Liver (tissue), 9 donors: ENCODE measurements around the gene THUMPD2. TPM values are rescaled to one million over a fixed set of nuclear protein-coding genes. Genes with fewer than 3 reads are reported as not detected.

Experiments
- DNase-seq: peaks from one replicate; pipeline ENCODE4 v3.0.0-alpha.2; 2017; ENCODE audit warnings: low spot score
- H3K27ac ChIP-seq, 2 donors: one replicate each; pipeline ENCODE4 v1.7.0; 2013; ENCODE audit warnings: inconsistent platforms in 2 of 2, low read length in 2 of 2, control low read depth in 1 of 2, low read depth in 1 of 2, mild to moderate bottlenecking in 1 of 2
- H3K27me3 ChIP-seq, 4 donors: one replicate each; pipeline versions ENCODE4 v1.6.1 to v1.7.0; 2013; ENCODE audit warnings: low read length in 3 of 4, inconsistent platforms in 1 of 4, mild to moderate bottlenecking in 1 of 4, moderate library complexity in 1 of 4; ENCODE audit not compliant: control insufficient read depth in 4 of 4, insufficient read depth in 4 of 4
- H3K36me3 ChIP-seq, 4 donors: one replicate each; pipeline versions ENCODE4 v1.6.1 to v1.7.0; 2013; ENCODE audit warnings: low read length in 3 of 4, mild to moderate bottlenecking in 3 of 4, low read depth in 1 of 4, moderate library complexity in 1 of 4; ENCODE audit not compliant: control insufficient read depth in 4 of 4, insufficient read depth in 3 of 4
- H3K4me1 ChIP-seq, 4 donors: one replicate each; pipeline versions ENCODE4 v1.6.1 to v1.7.0; 2013; ENCODE audit warnings: low read length in 3 of 4, mild to moderate bottlenecking in 3 of 4, moderate library complexity in 1 of 4; ENCODE audit not compliant: control insufficient read depth in 4 of 4, insufficient read depth in 4 of 4
- H3K4me3 ChIP-seq, 3 donors: one replicate each; pipeline versions ENCODE4 v1.6.1 to v1.7.0; 2013; ENCODE audit warnings: low read length in 3 of 3, control low read depth in 1 of 3, low read depth in 1 of 3, mild to moderate bottlenecking in 1 of 3
- H3K9ac ChIP-seq, 2 donors: one replicate each; pipeline ENCODE4 v1.7.0; 2013; ENCODE audit warnings: low read length in 2 of 2, mild to moderate bottlenecking in 2 of 2, moderate library complexity in 2 of 2, control low read depth in 1 of 2, low read depth in 1 of 2
- H3K9me3 ChIP-seq, 4 donors: one replicate each; pipeline versions ENCODE4 v1.6.1 to v1.7.0; 2013; ENCODE audit warnings: low read length in 3 of 4; ENCODE audit not compliant: control insufficient read depth in 4 of 4
- EGR1 ChIP-seq, 2 donors: IDR thresholded peaks; 2 replicates each; pipeline ENCODE4 v1.6.1; 2016 to 2018; ENCODE audit warnings: antibody characterized with exemption in 2 of 2, low read depth in 2 of 2
- FOXA1 ChIP-seq: IDR thresholded peaks from 2 replicates; pipeline ENCODE4 v1.6.1; 2016; ENCODE audit warnings: antibody characterized with exemption
- FOXA2 ChIP-seq: IDR thresholded peaks from 2 replicates; pipeline ENCODE4 v1.6.1; 2016; ENCODE audit warnings: antibody characterized with exemption
- GABPA ChIP-seq, 2 donors: IDR thresholded peaks in 1 of 2; conservative IDR thresholded peaks in 1 of 2; 2 replicates each; pipeline ENCODE4 v1.6.1; 2016; ENCODE audit warnings: antibody characterized with exemption in 2 of 2, mild to moderate bottlenecking in 1 of 2, moderate library complexity in 1 of 2
- HNF4A ChIP-seq, 2 donors: conservative IDR thresholded peaks; 2 replicates each; pipeline ENCODE4 v1.6.1; 2016; ENCODE audit warnings: antibody characterized with exemption in 2 of 2, mild to moderate bottlenecking in 2 of 2
- HNF4G ChIP-seq: IDR thresholded peaks from 2 replicates; pipeline ENCODE4 v1.6.1; 2016; ENCODE audit warnings: antibody characterized with exemption
- JUND ChIP-seq, 2 donors: IDR thresholded peaks; 2 replicates each; pipeline ENCODE4 v1.6.1; 2016; ENCODE audit warnings: antibody characterized with exemption in 2 of 2
- NR2F2 ChIP-seq: IDR thresholded peaks from 2 replicates; pipeline ENCODE4 v1.6.1; 2016; ENCODE audit warnings: antibody characterized with exemption
- RAD21 ChIP-seq, 2 donors: IDR thresholded peaks; 2 replicates each; pipeline ENCODE4 v1.6.1; 2016; ENCODE audit warnings: antibody characterized with exemption in 2 of 2, mild to moderate bottlenecking in 2 of 2
- RXRA ChIP-seq, 2 donors: IDR thresholded peaks; 2 replicates each; pipeline ENCODE4 v1.6.1; 2017 to 2018; ENCODE audit warnings: antibody characterized with exemption in 2 of 2, mild to moderate bottlenecking in 1 of 2
- SP1 ChIP-seq: IDR thresholded peaks from 2 replicates; pipeline ENCODE4 v1.6.1; 2018; ENCODE audit warnings: antibody characterized with exemption, mild to moderate bottlenecking
- TAF1 ChIP-seq: conservative IDR thresholded peaks from 2 replicates; pipeline ENCODE4 v1.6.1; 2016; ENCODE audit warnings: antibody characterized with exemption, mild to moderate bottlenecking
- YY1 ChIP-seq: IDR thresholded peaks from 2 replicates; pipeline ENCODE4 v1.6.1; 2016; ENCODE audit warnings: antibody characterized with exemption, mild to moderate bottlenecking
- WGBS: extraction: QIAGEN DNeasy Blood & Tissue Kit; methylation state at CpG from one replicate; pipeline ENCODE4 v1.1.7; 2013; 5-methylcytosine and 5-hydroxymethylcytosine counted together
- polyA plus RNA-seq, 2 donors: library from polyadenylated mRNA; stranded (reverse) in 1 of 2; unstranded in 1 of 2; fragments of 200-250 nt in 1 of 2; fragments of >200 nt in 1 of 2; fragmentation: Nextera tagmentation in 1 of 2; extraction: Ambion mirVana in 1 of 2; gene quantifications; one replicate each; pipeline versions ENCODE4 v1.2.1 to v1.2.3, GENCODE V29; 2013 to 2015
- total RNA-seq, 2 donors: library from RNA; depleted of rRNA; stranded (reverse); fragments of >200 nt; gene quantifications; one replicate each; pipeline ENCODE4 v1.2.3, GENCODE V29; 2014
- TF ChIP-seq, protein P1 (sequence below): IDR thresholded peaks from 2 replicates; pipeline ENCODE4 v1.6.1; 2016; ENCODE audit warnings: antibody characterized with exemption
- TF ChIP-seq, protein P2 (sequence below): IDR thresholded peaks from 2 replicates; pipeline ENCODE4 v1.6.1; 2016; ENCODE audit warnings: antibody characterized with exemption
- TF ChIP-seq, protein P3 (sequence below): fragments of 150-350 bp; IDR thresholded peaks from 2 replicates; pipeline ENCODE4 v1.5.1; 2017; ENCODE audit warnings: improper control_type of control experiment, low read depth, low read length; ENCODE audit not compliant: missing input control
- TF ChIP-seq, protein P4 (sequence below): IDR thresholded peaks from 2 replicates; pipeline ENCODE4 v1.6.1; 2016; ENCODE audit warnings: antibody characterized with exemption
- TF ChIP-seq, protein P5 (sequence below): IDR thresholded peaks from 2 replicates; pipeline ENCODE4 v1.6.1; 2016; ENCODE audit warnings: antibody characterized with exemption, mild to moderate bottlenecking
- donor health status: healthy.
- donor health status: healthy.
- donor health status: healthy.
- donor health status: healthy.
- donor health status: healthy.

Gene THUMPD2
- total and polyA plus RNA-seq, 4 donors, result 2.2 to 5.9 (median 5.0) TPM

DNA sequence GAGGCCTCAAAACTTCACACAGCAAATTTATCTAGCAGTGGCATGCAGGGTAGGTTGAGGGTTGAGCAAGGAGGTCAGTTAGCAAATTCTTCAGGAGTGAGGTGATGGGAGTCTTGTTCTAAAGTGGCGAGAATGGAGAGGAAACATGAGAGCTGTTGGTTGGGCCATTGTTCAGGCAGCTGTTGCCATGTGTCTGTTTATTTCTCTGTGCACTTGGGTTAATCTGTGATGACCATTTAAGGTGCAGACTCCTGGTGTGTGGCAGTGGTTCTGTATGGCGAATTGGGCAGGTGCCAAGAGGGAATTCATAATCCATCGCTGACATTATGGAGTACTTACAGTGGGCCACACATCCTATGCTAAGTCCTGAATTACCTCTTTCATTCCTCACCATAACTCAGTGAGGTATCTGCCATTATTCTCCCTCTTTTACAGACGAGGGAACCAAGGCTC, 82.9 kb downstream of the THUMPD2 start:
- H3K27ac ChIP-seq, result no peak overlapping the region
- no peaks in the 10 kb centered on the region for H3K27me3 ChIP-seq
- no peak for TF ChIP-seq FOXA2
- no peak for TF ChIP-seq YY1
- no peak for TF ChIP-seq HNF4G
- TF ChIP-seq RXRA (IDR thresholded peaks at IDR 0.05), result no peak
- TF ChIP-seq EGR1 (IDR thresholded peaks at IDR 0.05; ENCODE audit: low read depth in 2 of 2), result no peak
- TF ChIP-seq, protein P1, sequence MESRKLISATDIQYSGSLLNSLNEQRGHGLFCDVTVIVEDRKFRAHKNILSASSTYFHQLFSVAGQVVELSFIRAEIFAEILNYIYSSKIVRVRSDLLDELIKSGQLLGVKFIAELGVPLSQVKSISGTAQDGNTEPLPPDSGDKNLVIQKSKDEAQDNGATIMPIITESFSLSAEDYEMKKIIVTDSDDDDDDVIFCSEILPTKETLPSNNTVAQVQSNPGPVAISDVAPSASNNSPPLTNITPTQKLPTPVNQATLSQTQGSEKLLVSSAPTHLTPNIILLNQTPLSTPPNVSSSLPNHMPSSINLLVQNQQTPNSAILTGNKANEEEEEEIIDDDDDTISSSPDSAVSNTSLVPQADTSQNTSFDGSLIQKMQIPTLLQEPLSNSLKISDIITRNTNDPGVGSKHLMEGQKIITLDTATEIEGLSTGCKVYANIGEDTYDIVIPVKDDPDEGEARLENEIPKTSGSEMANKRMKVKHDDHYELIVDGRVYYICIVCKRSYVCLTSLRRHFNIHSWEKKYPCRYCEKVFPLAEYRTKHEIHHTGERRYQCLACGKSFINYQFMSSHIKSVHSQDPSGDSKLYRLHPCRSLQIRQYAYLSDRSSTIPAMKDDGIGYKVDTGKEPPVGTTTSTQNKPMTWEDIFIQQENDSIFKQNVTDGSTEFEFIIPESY, result no peak
- no peak for TF ChIP-seq TAF1
- TF ChIP-seq SP1, result no peak
- TF ChIP-seq GABPA (IDR thresholded peaks at IDR 0.05 in 1 of 2, conservative IDR thresholded peaks at IDR 0.05 in 1 of 2), result no peak
- TF ChIP-seq JUND (IDR thresholded peaks at IDR 0.05), result no peak
- TF ChIP-seq, protein P2, sequence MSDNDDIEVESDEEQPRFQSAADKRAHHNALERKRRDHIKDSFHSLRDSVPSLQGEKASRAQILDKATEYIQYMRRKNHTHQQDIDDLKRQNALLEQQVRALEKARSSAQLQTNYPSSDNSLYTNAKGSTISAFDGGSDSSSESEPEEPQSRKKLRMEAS, result no peak
- TF ChIP-seq FOXA1, result no peak
- no peak for TF ChIP-seq RAD21 (IDR thresholded peaks at IDR 0.05)
- TF ChIP-seq, protein P3, sequence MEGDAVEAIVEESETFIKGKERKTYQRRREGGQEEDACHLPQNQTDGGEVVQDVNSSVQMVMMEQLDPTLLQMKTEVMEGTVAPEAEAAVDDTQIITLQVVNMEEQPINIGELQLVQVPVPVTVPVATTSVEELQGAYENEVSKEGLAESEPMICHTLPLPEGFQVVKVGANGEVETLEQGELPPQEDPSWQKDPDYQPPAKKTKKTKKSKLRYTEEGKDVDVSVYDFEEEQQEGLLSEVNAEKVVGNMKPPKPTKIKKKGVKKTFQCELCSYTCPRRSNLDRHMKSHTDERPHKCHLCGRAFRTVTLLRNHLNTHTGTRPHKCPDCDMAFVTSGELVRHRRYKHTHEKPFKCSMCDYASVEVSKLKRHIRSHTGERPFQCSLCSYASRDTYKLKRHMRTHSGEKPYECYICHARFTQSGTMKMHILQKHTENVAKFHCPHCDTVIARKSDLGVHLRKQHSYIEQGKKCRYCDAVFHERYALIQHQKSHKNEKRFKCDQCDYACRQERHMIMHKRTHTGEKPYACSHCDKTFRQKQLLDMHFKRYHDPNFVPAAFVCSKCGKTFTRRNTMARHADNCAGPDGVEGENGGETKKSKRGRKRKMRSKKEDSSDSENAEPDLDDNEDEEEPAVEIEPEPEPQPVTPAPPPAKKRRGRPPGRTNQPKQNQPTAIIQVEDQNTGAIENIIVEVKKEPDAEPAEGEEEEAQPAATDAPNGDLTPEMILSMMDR, result no peak
- TF ChIP-seq, protein P4, sequence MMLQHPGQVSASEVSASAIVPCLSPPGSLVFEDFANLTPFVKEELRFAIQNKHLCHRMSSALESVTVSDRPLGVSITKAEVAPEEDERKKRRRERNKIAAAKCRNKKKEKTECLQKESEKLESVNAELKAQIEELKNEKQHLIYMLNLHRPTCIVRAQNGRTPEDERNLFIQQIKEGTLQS, result no peak
- TF ChIP-seq, protein P5, sequence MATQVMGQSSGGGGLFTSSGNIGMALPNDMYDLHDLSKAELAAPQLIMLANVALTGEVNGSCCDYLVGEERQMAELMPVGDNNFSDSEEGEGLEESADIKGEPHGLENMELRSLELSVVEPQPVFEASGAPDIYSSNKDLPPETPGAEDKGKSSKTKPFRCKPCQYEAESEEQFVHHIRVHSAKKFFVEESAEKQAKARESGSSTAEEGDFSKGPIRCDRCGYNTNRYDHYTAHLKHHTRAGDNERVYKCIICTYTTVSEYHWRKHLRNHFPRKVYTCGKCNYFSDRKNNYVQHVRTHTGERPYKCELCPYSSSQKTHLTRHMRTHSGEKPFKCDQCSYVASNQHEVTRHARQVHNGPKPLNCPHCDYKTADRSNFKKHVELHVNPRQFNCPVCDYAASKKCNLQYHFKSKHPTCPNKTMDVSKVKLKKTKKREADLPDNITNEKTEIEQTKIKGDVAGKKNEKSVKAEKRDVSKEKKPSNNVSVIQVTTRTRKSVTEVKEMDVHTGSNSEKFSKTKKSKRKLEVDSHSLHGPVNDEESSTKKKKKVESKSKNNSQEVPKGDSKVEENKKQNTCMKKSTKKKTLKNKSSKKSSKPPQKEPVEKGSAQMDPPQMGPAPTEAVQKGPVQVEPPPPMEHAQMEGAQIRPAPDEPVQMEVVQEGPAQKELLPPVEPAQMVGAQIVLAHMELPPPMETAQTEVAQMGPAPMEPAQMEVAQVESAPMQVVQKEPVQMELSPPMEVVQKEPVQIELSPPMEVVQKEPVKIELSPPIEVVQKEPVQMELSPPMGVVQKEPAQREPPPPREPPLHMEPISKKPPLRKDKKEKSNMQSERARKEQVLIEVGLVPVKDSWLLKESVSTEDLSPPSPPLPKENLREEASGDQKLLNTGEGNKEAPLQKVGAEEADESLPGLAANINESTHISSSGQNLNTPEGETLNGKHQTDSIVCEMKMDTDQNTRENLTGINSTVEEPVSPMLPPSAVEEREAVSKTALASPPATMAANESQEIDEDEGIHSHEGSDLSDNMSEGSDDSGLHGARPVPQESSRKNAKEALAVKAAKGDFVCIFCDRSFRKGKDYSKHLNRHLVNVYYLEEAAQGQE, result no peak
- no peak for TF ChIP-seq NR2F2
- no peak for TF ChIP-seq HNF4A (conservative IDR thresholded peaks at IDR 0.05)
- no peaks in the 10 kb centered on the region for H3K4me1 ChIP-seq
- no peak overlapping the region for H3K4me3 ChIP-seq
- H3K36me3 ChIP-seq, result no peaks in the 10 kb centered on the region
- no peaks in the 10 kb centered on the region for H3K9me3 ChIP-seq
- WGBS, result 94% methylated on average over 4 of the region's 4 CpGs
- no peak overlapping the region for H3K9ac ChIP-seq
- DNase-seq, result no peak
